Stomach (tissue), 9 donors: ENCODE data around the gene USP10. TPM values are rescaled to one million over a fixed set of nuclear protein-coding genes. Genes with fewer than 3 reads are reported as not detected.

Experiments used
- DNase-seq, 2 donors: peaks; one replicate each; pipeline versions ENCODE4 v3.0.0 to v3.0.0-alpha.2; 2013 to 2019
- H3K27ac ChIP-seq, 5 donors: fragments of 200-600 bp in 4 of 5; sonication (generic) in 4 of 5; one replicate each; pipeline ENCODE4 v1.5.1; 2013 to 2019; ENCODE audit warnings: mild to moderate bottlenecking in 1 of 5, moderate library complexity in 1 of 5
- H3K27me3 ChIP-seq, 3 donors: fragments of 200-600 bp; sonication (generic); one replicate each; pipeline ENCODE4 v1.5.1; 2017 to 2019; ENCODE audit warnings: mixed run types in 1 of 3
- H3K36me3 ChIP-seq, 4 donors: fragments of 200-600 bp; sonication (generic); 1 replicate in 3 of 4; 2 replicates in 1 of 4; pipeline ENCODE4 v1.5.1; 2016 to 2019
- H3K4me1 ChIP-seq, 4 donors: fragments of 200-600 bp; sonication (generic); one replicate each; pipeline ENCODE4 v1.5.1; 2016 to 2019
- H3K4me3 ChIP-seq, 4 donors: fragments of 200-600 bp; sonication (generic) in 3 of 4; one replicate each; pipeline ENCODE4 v1.5.1; 2016 to 2019; ENCODE audit warnings: mild to moderate bottlenecking in 1 of 4
- H3K9me3 ChIP-seq, 4 donors: fragments of 200-600 bp; sonication (generic); one replicate each; pipeline ENCODE4 v1.5.1; 2016 to 2019
- EP300 ChIP-seq: sonication (generic); formaldehyde crosslinking; IDR thresholded peaks from one replicate; pipeline ENCODE4 v1.6.1; 2017; ENCODE audit warnings: antibody characterized with exemption
- POLR2A ChIP-seq, 4 donors: fragments of 450-650 bp; IDR thresholded peaks; one replicate each; pipeline ENCODE4 v1.6.1; 2016; ENCODE audit warnings: antibody characterized with exemption in 4 of 4, control low read depth in 2 of 4, mild to moderate bottlenecking in 1 of 4, moderate library complexity in 1 of 4
- POLR2AphosphoS5 ChIP-seq, 3 donors: sonication (generic); formaldehyde crosslinking; IDR thresholded peaks; one replicate each; pipeline ENCODE4 v1.6.1; 2016; ENCODE audit warnings: antibody characterized with exemption in 3 of 3
- WGBS, 5 donors: extraction: QIAGEN DNeasy Blood & Tissue Kit in 3 of 5; methylation state at CpG; one replicate each; pipeline versions ENCODE4 v1.1.5 to v1.1.7; 2013 to 2018; 5-methylcytosine and 5-hydroxymethylcytosine counted together
- intact Hi-C: fragments of 100-400 bp; cut with DNase I; formaldehyde crosslinking; loops from one replicate; pipeline ENCODE4 v1.15.1; 2023; ENCODE audit warnings: low total_unique reads
- polyA plus RNA-seq, 3 donors: library from polyadenylated mRNA; stranded (reverse); fragments of 200-250 nt; gene quantifications; one replicate each; pipeline ENCODE4 v1.2.3, GENCODE V29; 2013
- total RNA-seq, 5 donors: library from RNA; depleted of rRNA; stranded (reverse); fragments of >200 nt; gene quantifications; one replicate each; pipeline versions ENCODE4 v1.1.0 to v1.2.3, GENCODE V29; 2014 to 2016
- TF ChIP-seq, protein P1 (sequence below), 7 experiments: fragments of 450-650 bp in 4 of 7; fragments of 200-600 bp in 3 of 7; sonication (generic) in 3 of 7; IDR thresholded peaks; one replicate each; pipeline ENCODE4 v1.5.1; 2016 to 2019; ENCODE audit warnings: antibody characterized with exemption in 7 of 7, control low read depth in 2 of 7, mild to moderate bottlenecking in 1 of 7
- donor health status: healthy with polysubstance abuse.
- donor health status: Bipolar disorder and iron deficiency.
- donor health status: healthy.

USP10 gene
- total and polyA plus RNA-seq, 8 donors, result 17.1 to 183 (median 44.8) TPM

DNA sequence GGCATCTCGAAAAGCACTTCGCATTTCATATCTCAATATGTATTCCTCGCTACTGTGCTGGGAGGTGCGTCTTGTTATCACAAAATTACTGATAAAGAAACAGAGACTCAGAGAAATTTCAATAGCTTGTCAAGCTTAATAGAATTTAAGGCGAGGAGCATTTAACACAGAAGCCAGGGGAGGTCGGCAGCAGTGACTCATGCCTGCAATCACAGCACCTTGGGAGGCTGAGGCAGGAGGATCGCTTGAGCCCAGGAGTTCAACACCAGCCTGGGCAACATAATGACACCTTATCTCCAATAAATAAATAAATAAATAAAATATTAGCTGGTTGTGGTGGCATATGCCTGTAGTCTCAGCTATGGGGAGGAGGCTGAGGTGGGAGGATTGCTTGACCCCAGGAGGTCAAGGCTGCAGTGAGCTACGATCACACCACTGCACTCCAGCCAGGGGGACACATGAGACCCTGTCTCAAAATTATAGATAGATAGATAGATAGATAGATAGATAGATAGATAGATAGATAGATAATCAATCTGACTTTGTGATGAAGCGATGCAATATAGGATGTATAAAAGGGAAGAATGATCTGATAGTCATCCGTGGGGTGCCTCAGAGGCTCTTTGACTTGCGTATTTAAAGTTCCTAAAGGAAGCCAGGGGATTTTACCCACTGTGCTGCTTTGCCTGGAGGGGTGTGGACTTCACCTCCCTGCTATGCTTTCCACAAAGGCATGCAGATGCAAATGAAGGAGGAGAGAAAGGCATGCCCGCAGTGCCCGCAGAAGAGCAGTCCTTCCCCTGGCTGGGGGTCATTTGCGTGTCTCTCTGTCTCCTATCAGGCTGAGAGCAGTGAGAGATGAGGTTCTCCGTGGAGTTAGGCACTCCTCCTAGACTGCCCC is 15.9 kb upstream of the USP10 start:
- no peak for DNase-seq
- intact Hi-C loops, result no loop called here
- H3K4me3 ChIP-seq, result no peak overlapping the region
- H3K36me3 ChIP-seq, result no peaks in the 10 kb centered on the region
- H3K27ac ChIP-seq, result no peak overlapping the region
- H3K27me3 ChIP-seq, result peaks cover 0 to 10% (median 0%) of the 10 kb centered on the region in 3 donors
- TF ChIP-seq POLR2AphosphoS5 (IDR thresholded peaks at IDR 0.05) (no peak), POLR2A (IDR thresholded peaks at IDR 0.05) (no peak), EP300 (no peak)
- TF ChIP-seq, protein P1, sequence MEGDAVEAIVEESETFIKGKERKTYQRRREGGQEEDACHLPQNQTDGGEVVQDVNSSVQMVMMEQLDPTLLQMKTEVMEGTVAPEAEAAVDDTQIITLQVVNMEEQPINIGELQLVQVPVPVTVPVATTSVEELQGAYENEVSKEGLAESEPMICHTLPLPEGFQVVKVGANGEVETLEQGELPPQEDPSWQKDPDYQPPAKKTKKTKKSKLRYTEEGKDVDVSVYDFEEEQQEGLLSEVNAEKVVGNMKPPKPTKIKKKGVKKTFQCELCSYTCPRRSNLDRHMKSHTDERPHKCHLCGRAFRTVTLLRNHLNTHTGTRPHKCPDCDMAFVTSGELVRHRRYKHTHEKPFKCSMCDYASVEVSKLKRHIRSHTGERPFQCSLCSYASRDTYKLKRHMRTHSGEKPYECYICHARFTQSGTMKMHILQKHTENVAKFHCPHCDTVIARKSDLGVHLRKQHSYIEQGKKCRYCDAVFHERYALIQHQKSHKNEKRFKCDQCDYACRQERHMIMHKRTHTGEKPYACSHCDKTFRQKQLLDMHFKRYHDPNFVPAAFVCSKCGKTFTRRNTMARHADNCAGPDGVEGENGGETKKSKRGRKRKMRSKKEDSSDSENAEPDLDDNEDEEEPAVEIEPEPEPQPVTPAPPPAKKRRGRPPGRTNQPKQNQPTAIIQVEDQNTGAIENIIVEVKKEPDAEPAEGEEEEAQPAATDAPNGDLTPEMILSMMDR (IDR thresholded peaks at IDR 0.05), result no peak
- H3K4me1 ChIP-seq, result no peaks in the 10 kb centered on the region
- H3K9me3 ChIP-seq, result no peaks in the 10 kb centered on the region
- 42 to 59% (median 53%) methylated on average over 15 of the region's 15 CpGs for whole genome bisulfite sequencing, 5 donors

DNA sequence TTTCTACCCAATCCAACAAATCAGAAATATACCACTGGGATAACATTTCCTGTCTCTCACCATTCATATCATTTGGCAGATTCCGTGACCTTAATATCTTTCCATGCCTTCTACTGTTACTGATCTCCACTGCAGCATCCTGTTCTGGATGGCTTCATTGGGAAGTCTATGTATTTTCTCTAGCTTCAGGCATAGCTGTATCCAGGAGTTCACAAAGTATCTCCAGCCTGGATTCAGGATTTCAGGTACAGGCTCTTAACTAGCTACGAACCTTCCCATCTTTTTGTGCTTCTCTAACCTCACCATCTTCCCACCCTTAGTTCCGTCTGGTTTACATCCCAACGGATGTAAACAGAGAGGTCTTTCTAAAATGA is 15.2 kb upstream of the USP10 start:
- H3K4me1 ChIP-seq, result no peaks in the 10 kb centered on the region
- 85 to 94% (median 91%) methylated on average over 4 of the region's 4 CpGs for WGBS, 5 donors
- H3K27ac ChIP-seq, result no peak overlapping the region

DNA sequence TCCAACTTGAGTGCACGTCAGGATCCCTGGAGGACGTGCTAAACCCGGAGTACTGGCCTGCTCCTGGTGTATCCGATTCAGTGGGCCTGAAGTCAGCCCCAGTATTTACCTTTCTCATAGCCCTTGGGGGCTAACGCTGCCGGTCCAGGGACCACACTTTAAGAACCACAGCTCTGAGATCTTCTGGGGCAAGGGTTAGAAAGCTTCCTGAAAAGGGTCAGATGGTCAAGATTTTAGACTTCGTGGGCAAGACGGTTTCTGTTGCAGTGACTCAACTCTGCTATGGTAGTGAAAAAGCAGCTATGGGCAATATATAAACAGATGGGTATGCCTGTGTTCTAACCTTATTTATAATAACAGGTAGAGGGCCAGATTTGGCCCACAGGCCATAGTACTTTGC is 14.6 kb upstream of the USP10 start:
- H3K4me1 ChIP-seq, result no peaks in the 10 kb centered on the region
- no peaks in the 10 kb centered on the region for H3K9me3 ChIP-seq
- TF ChIP-seq POLR2AphosphoS5 (IDR thresholded peaks at IDR 0.05) (no peak), EP300 (no peak), POLR2A (IDR thresholded peaks at IDR 0.05) (no peak)
- TF ChIP-seq, protein P1 (IDR thresholded peaks at IDR 0.05), result no peak
- no peak for DNase-seq
- H3K27me3 ChIP-seq, result peaks cover 0 to 10% (median 0%) of the 10 kb centered on the region in 3 donors
- 71 to 82% (median 74%) methylated on average over 8 of the region's 8 CpGs for WGBS, 5 donors
- intact Hi-C loops, result no loop called here
- no peak overlapping the region for H3K27ac ChIP-seq
- no peak overlapping the region for H3K4me3 ChIP-seq
- no peaks in the 10 kb centered on the region for H3K36me3 ChIP-seq

More for the DNA sequence above, 15.2 kb upstream of the USP10 start:
- H3K36me3 ChIP-seq, result no peaks in the 10 kb centered on the region
- DNase-seq, result no peak
- intact Hi-C loops, result no loop called here
- H3K9me3 ChIP-seq, result no peaks in the 10 kb centered on the region
- peaks cover 0 to 10% (median 0%) of the 10 kb centered on the region in 3 donors for H3K27me3 ChIP-seq
- TF ChIP-seq POLR2AphosphoS5 (IDR thresholded peaks at IDR 0.05) (no peak), POLR2A (IDR thresholded peaks at IDR 0.05) (no peak), EP300 (no peak)
- TF ChIP-seq, protein P1 (IDR thresholded peaks at IDR 0.05), result no peak
- no peak overlapping the region for H3K4me3 ChIP-seq

DNA sequence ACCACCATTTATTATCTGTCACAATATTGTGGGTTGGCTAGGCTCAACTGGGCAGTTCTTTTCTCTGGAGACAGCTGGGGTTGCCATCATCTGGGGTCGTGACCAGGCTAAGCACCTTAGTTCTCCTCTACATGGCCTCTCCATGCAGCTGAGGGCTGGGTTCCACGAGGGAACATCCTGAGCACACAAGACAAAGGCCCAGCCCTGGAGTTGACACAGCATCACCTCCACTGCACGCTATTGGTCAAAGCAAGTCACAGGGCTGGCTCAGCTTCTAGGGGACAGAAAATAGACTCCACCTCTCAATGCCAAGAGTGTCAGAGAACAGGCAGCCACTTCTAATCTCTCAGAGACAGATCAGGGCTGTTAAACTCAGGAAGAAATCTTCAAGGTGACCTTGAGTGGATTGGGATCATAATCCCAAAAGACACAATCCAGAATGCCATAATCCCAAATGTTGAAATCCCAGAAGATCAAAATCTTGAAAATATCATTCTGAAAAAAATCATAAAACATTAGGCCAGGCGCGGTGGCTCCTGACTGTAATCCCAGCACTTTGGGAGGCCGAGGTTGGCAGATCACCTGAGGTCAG is 13.0 kb upstream of the USP10 start:
- Histone ChIP-seq H3K27ac (no peak overlapping the region), H3K27me3 (peaks cover 0 to 10% (median 0%) of the 10 kb centered on the region in 3 donors), H3K4me1 (peaks cover 0 to 7% (median 0%) of the 10 kb centered on the region in 4 donors), H3K36me3 (no peaks in the 10 kb centered on the region), H3K9me3 (no peaks in the 10 kb centered on the region), H3K4me3 (no peak overlapping the region)
- no peak for DNase-seq
- TF ChIP-seq POLR2A (IDR thresholded peaks at IDR 0.05), result no peak
- no peak for TF ChIP-seq EP300
- TF ChIP-seq POLR2AphosphoS5 (IDR thresholded peaks at IDR 0.05), result no peak
- TF ChIP-seq, protein P1 (IDR thresholded peaks at IDR 0.05), result no peak
- 82 to 99% (median 84%) methylated on average over 5 to 6 of the region's 6 CpGs for WGBS, 5 donors
- intact Hi-C loops, result no loop called here
